GM19372 (cell line): ENCODE data around the gene ZDHHC24.

ENCODE experiments used
- ATAC-seq: cut with Tn5 transposase; IDR thresholded peaks from one replicate; pipeline ENCODE4 v1.9.1; 2021; ENCODE audit warnings: mild to moderate bottlenecking, low read depth, moderate library complexity; ENCODE audit not compliant: unreplicated experiment

The ZDHHC24 gene

DNA sequence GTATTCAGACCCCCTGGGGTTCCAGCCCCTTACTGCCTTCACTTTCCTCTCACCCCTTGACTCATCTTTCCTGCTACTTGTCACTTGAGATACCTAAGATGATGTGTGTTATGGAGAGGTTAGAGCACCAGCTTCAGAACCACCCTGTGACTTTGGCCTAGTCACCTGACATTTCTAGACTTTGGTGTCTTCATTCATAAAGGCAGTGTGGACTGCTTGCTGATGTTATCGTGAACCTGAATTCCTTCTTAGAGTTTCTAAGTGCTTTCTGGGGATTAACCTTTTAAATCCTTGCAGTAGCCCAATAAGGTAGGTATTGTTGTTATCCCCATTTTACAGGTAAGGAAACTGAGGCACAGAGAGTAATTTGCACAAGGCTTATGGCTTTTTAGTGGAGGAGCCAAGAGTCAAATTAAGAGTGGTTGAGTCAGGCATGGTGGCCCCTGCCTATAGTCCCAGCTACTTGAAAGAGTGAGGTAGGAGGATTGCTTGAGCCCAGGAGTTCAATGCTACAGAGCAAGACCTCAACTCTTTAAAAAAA is 40.5 kb downstream of the ZDHHC24 start:
- no peak for ATAC-seq

DNA sequence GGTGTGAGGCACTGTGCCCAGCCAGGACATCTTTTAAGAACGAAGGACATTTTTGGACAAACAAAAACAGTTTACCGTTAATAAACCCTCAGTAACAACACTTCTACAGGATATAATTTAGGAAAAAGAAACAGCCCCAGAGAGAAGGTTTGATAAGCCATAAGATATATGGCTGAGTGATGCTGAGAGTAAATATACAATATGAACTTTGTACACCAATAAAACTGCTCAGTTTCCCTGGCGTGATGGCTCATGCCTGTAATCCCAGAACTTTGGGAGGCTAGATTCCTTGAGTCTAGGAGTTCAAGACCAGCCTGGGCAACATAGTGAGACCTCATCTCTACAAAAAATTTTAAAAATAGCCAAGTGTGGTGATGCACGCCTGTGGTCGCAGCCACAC is 47.3 kb downstream of the ZDHHC24 start:
- ATAC-seq, result no peak

DNA sequence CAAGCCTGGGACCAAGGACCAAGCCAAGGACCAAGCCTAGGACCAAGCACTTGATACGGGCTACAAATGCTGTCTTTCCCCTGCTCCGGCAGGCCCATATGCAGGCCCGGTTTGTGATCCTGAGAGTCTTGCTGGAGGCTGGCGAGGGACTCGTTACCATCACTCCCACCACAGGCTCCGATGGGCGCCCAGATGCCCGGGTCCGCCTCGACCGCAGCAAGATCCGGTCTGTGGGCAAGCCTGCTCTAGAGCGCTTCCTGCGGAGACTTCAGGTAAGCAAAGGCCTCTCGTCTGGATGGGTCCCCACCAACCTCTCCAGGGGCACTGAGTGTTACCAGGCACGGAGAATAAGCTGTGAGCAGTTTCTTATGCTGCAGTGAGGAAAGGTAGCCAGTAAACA is 48.6 kb downstream of the ZDHHC24 start:
- ATAC-seq, result no peak

DNA sequence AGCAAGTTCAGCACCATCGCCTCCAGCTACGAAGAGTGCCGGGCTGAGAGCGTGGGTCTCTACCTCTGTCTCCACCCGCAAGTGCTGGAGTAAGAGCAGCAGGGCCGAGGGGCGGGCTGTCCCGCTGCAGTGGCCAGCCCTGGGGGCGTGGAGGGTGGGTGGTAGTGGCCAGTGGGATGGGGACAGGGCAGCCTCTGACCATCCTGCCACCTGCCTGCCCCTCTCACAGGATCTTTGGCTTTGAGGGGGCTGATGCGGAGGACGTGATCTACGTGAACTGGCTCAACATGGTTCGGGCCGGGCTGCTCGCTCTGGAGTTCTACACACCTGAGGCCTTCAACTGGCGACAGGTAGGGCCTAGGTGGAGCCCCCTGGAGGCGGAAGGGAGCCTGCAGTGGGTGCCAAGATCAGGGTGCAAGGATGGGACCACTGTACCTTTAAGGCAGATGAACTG is 50.4 kb downstream of the ZDHHC24 start:
- no peak for ATAC-seq

DNA sequence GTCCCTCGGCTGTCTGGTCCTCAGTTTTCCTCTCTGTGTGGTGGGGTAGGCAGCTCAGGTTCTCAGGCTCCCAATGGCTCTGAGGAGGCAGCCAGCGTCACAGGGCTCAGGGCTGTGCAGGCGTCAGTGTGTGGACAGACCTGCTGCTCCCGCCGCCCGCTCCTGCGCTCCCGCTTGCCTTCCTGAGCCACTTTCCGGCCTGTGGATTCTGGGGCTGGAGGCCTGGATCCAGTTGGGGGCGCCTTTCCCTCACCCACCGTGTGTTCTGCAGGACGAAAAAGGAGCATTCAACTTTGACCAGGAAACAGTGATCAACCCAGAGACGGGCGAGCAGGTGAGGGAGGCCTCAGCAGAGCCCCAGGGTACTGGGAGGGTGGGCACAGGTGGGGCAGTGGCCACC is 50.9 kb downstream of the ZDHHC24 start:
- no peak for ATAC-seq

DNA sequence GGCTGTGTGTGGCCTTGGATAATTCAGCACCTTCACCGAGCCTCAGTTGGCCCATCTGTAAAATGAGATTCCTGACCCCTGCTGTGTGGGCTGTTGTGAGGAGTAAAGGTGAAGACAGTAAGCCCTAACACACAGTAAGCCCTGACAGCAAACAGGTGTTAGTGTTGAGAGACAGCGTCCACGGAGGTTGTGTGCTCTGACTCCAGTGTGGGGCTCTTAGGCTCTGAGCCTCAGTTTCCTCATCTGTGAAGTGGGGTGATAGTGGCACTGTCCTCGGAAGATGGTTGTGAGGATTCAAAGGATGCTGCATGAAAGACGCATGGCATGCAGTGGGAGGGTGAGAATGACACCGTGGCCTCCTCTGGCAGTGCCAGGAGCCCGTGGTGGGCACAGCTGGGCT is 51.4 kb downstream of the ZDHHC24 start:
- ATAC-seq, result no peak

DNA sequence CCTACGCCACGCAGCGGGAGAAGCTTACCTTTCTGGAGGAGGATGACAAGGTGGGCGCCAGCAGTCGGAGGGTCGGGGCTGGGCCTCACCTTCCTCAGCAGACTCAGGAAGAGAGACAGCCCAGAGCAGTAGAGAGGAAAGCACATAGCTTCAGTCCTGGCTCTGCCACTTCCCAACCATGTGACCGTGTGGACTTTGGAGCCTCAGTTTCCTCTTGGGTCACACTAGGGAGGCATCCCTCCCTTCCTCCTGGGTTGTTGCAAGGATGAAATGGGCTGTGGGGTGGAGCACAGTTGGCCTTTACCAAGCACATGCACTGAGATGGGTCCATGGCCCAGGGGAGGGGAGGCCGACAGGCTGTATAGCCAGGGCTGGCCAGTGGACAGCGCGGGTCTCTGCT is 52.7 kb downstream of the ZDHHC24 start:
- no peak for ATAC-seq

DNA sequence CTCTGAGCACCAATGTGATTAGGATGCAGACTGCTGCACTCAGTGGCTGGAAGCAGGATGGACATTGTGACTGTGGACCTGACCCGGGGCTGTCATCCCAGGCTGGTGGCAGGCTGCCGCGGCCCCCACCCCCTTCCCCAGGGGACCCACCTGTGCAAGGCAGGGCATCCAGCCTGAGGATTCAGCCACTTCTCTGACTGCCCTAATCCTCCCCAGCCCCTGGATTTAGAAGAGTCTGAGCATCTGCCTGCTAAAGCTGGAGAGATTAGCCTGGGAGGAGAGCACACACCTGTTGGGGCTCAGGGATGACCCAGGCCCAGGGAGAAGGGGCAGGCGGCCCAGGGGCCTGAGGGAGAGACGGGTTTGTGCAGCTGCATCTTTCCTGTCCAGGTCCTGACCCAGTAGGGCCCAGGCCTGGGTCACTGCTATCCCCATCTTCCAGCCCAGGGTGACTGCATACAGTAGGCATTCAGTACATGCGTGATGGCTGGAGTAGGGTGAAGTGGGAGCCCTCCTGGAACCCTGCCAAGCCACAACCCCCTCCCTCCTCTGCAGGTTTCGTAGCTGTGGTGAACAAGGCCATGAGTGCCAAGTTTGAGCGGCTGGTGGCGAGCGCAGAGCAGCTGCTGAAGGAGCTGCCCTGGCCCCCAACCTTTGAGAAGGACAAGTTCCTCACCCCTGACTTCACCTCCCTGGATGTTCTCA is 53.5 kb downstream of the ZDHHC24 start:
- no peak for ATAC-seq

DNA sequence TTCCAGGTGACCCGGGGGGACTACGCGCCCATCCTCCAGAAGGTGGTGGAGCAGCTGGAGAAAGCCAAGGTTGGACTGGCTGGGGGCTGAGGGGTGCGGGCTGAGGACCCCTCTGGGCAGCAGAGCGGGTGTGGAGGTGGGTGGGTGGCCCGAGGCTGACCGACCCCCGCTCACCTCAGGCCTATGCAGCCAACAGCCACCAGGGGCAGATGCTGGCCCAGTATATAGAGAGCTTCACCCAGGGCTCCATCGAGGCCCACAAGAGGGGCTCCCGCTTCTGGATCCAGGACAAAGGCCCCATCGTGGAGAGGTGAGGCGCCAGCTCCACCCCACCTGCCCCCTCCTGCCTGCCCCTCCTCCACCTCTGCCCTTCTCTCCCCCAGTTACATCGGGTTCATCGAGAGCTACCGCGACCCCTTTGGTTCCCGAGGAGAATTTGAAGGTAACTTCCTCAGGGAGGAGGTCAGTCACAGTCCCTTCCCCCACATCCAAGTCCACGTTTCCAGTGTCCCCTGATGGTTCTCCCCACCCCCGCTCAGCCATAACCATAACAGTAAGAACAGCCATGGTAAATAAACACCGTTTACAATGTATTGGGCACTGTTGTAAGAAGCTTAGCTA is 54.4 kb downstream of the ZDHHC24 start:
- no peak for ATAC-seq

DNA sequence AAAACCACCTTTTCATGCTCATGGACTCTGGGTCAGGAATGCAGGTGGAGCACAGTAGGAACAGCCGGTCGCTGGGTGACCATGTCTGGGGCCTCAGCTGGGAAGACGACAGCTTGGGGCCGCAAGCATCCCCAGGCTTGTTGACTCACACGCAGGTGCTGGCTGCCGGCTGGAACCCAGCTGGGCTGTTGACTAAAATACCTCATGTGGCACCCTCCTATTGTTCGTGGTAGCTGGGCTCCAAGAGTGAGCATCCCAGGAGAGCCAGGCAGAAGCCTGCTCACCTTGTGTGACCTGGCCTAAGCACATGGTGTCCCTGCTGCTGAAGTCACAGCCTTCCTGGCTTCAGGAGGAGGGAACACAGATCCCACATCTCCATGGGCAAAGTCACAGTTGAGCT is 56.2 kb downstream of the ZDHHC24 start:
- no peak for ATAC-seq

DNA sequence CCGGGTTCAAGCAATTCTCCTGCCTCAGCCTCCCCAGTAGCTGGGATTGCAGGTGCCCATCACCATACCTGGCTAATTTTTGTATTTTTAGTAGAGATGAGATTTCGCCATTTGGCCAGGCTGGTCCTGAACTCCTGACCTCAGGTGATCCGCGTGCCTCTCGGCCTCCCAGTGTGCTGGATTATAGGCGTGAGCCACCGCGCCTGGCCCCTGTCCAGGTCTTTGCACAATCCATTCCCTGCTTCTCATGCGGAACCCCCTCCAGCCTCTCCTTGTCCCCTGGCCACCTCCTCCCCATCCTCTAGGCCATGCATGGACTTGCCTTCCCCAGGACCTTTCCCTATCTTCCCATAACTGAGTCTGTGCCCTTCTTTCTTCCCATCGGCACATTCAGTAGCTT is 56.9 kb downstream of the ZDHHC24 start:
- no peak for ATAC-seq

DNA sequence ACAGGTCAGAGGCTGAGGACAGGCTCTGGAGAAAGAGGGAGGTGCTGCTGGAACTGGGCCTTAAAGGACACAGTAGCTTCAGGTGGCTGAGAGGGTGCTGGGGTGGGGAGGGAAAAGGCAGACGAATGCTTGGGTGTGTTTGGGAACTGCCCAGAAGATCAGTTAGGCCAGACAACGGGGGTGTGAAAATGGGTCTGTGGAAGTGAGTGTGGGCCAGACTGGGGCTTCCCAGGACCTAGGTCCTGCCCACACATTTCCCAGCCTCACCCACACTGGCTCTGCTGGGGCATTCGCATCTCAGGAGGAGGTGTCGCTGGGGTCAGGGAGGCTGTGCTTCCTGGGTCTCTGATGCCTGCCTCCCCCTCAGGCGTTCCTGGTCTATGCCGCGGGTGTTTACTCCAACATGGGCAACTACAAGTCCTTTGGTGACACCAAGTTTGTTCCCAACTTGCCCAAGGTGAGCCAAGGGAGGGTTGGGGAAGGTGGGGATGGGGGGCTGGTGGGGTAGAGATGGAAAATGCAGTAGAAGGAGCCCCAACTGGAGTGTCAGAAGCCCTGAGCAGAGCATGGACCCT is 61.0 kb downstream of the ZDHHC24 start:
- no peak for ATAC-seq

DNA sequence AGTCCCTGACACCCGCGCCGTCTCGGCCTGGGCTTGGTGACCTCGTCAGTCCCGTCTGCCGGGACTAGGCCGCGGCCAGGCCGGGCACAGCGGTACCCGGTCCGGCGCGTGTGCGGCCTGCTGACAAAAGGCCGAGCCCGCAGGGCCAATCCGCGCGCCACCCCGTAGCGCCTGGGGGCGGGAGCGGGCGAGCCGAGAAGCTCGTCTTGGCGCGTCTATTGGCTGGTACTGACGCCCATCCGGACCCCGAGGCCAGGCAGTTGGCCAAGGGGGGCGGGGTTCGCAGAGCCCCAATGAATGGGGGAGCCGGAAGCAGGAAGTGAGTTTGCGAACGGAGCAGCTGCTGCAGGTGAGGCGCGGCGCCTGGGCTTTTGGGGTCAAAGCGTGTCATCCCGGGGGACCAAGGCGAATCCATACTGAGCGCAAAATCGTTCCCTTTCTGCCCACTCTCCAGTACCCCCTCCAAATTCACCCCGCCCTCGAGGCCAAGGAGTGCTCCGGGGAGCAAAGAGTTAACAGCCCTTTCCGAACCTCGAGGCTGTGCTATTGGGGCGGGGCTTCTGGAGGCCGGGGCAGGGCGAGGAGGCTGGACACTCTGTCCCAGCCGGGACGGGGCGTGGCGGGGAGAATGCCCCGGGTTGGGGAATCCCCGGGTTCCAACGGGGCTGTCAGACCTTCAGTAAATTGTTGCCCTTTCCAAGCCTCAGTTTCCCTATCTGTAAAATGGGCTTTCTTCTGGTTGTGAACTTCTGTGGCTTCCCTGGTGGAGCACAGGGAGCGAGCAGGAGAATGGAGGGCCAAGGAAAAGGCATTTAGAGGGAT is 65.5 kb downstream of the ZDHHC24 start, which contains the start of gene DPP3:
DPP3 (plus strand) TSS at position 318 of the 822 bp plus-strand sequence. CDS start 1,767 bp downstream, outside the sequence.
- ATAC-seq, result peak; percentile 92

DNA sequence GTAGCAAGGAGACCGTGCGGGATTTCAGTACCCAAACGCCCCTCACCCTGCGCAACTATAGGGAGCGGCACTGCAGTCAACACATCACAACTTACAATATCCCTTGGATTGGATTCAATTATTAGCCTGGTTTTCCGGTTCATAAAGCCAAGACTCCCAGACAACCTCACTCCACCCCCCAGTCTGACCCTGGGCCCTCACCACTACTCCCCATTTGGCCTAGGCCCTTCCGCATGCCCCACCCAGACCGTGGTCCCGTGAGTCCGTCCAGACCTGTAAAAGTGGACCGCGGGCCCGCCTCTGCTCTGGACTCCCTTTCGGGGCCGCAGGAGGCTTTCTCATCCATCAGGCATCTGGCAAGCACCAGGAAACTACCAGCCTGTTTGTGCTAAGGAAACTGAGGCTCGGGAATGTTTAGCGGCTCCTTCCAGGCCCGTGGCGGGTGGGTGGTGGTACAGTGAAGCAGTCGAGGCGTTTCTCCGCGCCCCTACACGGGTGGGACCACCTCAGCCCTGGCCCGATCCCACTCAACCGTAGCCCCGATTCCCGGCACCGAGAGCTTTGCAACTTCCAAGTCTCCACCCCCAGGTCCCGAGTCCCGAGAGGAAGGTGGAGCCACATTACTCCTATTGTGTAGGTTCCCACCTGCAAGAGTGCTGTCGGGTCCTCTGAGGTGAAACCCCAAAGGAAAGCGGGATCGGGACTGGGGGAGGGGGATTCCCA is 66.3 kb downstream of the ZDHHC24 start:
- ATAC-seq, result peak; percentile 12

DNA sequence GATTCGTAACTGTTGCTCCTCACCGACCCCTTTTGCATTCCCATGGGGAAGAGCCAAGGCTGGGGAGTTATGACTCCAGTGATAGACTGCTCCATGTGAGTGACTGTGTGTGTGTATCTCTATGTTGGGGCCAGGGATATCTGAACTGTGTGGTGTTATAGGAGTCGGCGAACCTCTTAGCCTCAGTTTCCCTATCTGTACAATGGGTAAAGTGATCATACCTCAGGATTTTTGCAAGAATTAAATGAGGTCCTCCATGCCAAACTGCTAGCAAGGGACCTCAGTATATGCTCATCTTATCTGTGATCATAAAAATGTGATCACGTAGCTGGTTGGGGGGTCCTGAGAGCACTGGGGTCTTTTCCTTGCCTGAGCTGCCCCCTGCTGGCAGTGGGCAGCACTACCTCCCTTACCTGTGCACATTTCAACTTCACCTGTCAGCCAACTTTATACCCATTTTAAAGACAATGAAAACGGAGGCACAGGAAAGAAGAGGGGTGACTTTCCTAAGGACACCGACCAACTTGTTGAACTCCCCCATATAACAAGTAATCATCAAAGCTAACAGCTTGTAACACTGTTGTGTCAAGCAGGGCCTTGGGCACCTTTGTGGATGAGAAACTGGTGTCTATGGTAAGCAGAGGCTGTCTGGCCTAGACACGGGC is 67.0 kb downstream of the ZDHHC24 start:
- no peak for ATAC-seq

DNA sequence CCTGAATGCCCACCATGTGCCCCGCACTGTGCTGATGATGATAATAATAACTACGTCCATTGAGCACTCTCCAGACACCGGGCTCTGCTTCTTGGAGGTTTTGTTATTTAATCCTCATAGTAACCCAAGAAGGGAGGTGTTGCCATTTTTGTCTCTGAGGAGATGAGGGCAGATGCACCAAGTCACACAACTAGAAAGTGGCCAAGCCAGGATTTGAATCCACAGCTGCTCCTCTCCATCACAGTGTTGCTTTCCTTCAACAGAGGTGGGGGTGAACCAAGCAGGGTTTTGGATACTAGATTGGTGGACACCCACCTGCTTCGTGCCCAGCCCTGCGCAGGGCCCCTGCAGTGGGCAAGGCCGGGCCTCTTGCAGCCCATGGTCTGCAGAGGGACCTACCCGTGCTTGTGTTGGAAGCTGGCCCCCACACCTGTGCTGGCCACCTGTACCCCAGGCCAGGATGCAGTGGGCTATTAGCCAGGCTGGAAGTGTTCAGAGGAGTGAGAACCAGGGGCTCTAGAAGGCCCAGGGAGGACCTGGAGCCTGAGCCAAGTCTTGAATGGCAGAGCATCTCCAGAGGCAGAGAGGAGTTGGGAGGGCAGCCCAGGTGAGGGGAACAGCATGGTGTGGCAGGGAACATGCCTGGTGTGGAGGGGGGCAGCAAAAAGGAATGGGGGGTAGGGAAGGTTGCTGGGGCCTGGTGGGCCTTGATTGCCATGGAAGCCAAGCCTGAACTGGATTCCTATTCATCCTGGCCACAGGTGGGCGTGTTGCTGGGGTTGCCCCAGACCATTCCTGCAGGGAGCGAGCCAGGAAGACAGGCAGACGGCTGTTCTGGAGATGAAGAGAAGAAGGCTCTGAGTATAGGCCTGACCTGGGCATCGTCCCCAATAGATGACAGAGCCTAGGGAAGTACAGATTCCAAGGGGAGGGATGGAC is 68.3 kb downstream of the ZDHHC24 start:
- ATAC-seq, result no peak

DNA sequence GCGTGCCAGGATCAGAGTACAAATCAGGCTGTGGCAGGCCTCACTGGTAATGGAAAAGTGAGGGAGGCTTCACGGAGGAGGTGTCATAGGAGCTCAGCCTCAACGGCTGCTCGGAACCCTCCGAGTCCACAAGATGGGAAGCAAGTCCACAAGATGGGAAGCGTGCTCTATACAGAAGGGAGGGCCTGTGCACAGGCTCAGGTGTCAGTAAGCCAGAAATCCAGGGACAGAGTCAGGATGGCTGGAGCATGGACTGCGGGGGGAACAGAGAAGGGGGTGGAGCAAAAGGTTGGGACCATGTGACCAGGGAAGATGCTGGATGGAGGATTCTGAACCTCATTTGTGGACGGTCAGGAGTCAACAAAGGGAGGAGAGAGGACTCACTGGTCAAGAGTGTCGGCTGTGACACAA is 69.0 kb downstream of the ZDHHC24 start:
- no peak for ATAC-seq

DNA sequence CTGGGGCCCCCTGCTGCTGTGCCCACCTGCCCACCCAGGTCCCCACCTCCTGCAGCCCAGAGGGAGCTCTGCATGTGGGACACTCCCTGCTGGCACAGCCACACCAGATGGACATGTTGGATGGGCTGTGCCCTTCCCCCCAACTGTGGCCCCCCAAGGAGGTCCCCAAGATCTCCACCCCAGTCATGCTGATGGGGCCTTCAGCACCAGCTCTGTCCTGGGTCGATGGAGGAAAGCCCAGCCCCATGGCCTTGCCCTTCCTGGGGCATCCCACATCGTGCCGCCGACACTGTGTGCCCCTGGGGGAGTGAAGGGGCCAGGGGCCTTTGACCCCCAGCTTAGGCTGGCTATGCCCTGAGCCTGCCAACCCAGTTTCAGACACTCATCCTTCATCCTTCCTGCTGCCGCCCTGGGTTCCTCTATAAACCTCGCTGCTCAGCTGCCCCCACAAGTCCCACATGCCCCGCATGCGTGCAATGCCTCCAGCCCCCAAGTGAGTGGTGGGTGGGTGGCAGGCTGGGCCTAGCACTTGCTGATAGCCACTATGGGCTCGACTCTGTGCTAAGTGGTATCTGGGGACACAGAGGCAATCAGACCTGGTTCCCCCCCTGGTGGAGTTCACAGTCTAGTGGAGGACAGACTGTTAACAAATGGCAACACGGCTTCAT is 69.5 kb downstream of the ZDHHC24 start:
- no peak for ATAC-seq
